ENCODE results near the gene C11orf68.
"Not testable (repeated sequence)": the region's sequence is repeated elsewhere in the genome, so short reads cannot be mapped to it uniquely, and the experiment has no call there.

Gene C11orf68

DNA sequence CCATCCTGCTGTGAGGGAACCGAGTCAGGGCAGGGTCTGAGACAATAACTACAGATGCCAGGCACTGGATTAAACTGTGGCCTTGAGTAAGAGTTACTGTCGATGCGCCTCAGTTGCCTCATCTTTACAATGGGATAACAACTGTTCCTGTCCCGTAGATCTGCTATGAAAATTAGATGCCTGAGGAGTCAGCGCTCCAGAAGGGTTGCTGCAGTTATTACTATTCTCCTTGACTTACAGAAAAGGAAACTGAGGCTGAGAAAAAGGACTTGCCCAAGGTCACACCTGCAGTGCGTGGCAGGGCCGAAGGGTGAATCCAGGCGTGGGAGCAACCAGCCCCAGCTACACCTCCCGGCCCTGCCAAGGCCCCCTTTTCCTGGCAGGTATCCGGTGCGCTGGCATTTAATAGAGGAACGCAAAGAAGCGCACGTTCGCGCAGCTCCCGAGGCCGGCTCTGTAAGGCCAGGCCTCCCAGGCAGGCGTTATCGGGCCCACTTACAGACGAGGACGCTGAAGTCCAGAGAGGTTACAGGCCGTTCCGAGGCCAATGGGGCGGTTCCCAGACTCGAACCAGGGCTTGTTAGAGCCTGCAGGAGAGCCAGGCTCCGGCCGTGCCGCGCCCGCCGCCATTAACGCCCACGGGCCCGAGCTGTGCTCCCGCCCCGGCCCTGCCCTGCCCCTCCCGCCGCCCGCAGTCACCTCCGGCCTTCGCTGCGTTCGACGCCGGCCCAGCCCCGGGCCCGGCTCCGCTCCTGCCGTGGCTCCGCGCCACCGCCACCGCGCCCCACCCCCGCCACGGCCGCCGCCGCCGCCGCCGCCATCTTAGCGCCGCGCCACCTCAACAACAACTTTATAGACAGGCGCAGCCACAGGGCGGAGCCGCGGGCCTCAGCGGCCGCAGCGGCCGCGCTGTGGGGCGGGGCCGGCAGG is at the start of gene C11orf68:
C11orf68 (minus strand) TSS at position 852 of the 930 bp plus-strand sequence; CDS start at position 821, 31 bp downstream.
- no peak for DNase-seq

DNA sequence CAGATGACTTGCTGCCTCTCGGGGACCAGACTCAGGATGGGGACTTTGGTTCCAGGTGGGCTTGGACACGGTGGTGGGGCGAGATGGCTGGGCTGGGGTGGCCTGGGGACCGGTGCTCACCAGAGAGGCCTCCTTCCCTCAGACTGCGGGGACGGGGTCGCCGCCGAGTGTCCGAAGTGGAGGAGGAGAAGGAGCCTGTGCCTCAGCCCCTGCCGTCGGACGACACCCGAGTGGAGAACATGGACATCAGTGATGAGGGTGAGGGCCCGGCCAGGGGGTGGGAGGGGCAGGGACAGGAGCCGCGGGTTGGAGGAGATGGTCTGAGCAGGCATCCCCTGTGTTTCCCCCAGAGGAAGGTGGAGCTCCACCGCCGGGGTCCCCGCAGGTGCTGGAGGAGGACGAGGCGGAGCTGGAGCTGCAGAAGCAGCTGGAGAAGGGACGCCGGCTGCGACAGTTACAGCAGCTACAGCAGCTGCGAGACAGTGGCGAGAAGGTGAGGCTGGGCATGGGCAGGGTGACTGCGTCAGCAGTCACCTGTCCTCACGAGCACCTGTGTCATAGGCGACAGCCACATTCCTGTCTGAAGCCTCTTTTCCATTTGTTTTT is 48.6 kb upstream of the C11orf68 start:
- DNase-seq, result no peak

DNA sequence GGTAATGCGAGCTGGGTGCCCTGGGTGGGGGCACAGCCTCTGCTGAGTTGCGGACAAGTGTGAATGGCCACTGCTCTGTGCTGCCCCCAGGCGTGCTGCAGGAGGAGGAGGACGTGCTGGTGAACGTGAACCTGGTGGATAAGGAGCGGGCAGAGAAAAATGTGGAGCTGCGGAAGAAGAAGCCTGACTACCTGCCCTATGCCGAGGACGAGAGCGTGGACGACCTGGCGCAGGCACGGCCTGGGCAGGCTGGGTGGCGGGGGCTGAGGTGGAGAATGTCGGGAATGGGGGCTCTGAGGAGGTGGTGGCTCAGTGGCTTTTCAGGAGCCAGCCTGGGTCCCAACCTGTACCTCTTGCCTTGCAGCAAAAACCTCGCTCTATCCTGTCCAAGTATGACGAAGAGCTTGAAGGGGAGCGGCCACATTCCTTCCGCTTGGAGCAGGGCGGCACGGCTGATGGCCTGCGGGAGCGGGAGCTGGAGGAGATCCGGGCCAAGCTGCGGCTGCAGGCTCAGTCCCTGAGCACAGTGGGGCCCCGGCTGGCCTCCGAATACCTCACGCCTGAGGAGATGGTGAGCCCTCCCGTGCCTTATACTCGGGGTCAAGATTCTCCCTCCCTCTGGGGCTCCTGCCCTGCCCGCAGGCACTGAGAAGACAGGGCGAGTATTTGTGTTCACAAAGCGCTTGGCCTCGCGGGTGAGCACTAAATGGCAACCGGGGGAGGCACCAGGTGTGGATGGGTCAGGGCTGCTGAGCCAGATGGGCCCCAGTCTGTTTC is 47.3 kb upstream of the C11orf68 start:
- no peak for DNase-seq

DNA sequence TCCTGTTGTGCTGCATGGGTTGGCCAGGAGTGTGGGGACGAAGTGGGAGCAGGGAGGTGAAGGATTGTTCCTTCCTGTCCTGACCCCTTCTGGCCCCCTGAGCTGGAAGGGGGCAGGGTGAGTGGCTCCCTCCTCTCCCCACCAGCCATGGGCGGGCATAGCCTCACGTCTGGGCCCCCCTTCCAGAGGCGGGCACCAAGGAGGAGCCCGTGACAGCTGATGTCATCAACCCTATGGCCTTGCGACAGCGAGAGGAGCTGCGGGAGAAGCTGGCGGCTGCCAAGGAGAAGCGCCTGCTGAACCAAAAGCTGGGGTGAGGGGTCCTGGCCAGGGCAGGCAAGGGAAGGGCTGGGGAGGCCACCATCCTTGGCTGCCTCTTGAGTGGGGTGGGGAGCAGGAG is 46.0 kb upstream of the C11orf68 start:
- no peak for DNase-seq

DNA sequence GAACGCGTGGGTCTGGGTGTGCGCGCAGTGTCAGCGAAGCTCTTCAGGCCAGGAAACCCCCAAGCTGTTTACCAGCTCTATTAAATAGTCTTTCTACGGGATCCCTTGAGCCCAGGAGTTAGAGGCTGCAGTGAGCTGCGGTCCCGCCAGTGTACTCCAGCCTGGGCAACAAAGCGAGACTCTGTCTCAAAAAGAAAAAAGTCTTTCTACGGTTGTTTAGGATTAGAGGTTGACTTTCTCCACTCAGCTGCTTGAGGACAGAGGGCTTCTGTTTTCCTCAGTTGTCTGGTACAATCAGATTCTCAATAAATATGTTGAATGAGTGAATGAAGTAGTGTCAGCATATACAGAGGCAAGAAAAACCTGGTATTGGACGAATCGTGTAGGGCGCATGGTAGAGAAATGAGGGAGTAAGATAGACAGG is 43.3 kb upstream of the C11orf68 start:
- DNase-seq, result no peak

DNA sequence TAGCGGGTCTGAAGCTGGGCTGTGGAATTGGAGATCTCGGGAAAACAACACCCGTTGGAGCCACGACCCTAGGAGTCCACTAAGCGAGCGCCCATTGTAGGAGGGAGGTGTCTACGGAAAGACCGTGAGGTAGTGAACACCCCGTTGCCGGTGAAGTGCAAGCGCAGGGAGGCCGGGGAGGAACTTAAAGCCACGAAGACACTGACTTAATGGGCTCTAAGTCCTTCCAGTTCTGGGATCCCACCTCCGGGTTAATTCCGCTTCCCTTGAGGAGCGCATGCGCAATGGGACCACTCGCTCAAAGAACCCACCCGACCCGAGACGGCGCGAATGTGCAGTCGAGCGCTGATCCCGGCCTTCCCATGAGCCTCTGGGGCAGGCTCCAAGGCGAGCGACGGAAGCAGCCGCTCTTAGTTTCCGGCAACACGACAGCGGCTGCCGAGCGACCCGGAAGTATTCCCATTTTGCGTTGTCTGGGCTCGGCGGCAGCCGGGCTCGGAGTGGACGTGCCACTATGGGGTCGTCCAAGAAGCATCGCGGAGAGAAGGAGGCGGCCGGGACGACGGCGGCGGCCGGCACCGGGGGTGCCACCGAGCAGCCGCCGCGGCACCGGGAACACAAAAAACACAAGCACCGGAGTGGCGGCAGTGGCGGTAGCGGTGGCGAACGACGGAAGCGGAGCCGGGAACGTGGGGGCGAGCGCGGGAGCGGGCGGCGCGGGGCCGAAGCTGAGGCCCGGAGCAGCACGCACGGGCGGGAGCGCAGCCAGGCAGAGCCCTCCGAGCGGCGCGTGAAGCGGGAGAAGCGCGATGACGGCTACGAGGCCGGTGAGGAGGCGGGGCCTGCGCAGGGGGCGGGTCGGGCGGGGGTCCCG is 42.6 kb upstream of the C11orf68 start, which contains the start of gene SART1:
SART1 (plus strand) TSS at position 468 of the 874 bp plus-strand sequence; CDS start at position 515, 47 bp downstream.
- DNase-seq, result peak; percentile 97

DNA sequence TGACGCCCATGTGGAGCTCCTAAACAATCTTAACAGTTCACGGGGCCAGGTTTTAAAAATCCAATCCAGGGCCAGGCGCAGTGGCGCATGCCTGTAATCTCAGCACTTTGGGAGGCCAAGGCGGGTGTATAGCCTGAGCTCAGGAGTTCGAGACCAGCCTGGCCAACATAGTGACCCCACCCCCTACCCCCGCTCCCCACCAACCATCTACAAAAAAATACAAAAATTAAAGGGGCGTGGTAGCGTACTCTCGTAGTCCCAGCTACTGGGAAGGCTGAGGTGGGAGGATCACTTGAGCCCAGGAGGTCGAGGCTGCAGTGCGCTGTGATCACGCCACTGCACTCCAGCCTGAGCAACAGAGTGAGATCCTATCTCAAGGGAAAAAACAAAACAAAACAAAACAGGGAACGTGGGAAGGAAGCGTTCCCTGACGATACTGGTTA is 42.0 kb upstream of the C11orf68 start:
- no peak for DNase-seq

DNA sequence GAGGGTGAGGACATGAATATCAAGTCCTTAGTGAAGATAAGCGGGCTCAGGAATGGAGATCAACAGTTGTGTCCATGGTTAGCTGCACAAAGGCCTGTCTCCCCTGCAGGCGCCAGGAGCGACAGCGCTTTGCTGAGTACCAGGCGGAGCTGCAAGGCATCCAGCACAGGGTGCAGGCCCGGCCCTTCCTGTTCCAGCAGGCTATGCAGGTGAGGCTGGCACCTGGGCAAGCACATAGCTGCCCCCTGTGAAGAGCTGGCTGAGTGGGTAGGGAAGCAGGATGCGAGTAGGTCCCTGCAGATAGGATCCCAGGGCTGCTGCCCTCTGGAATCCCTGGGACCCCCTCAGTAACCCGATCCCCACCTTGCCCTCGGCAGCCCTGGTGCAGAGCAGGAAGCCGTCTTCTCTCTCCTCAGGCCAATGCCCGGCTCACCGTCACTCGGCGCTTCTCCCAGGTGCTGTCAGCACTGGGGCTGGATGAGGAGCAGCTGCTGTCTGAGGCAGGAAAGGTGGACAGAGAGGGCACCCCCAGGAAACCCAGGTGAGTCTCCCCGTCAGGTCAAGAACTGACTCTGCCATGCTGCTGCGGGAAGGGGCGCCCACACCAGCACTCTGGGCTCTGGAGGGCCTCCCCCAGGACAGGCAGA is 40.0 kb upstream of the C11orf68 start:
- DNase-seq, result no peak

DNA sequence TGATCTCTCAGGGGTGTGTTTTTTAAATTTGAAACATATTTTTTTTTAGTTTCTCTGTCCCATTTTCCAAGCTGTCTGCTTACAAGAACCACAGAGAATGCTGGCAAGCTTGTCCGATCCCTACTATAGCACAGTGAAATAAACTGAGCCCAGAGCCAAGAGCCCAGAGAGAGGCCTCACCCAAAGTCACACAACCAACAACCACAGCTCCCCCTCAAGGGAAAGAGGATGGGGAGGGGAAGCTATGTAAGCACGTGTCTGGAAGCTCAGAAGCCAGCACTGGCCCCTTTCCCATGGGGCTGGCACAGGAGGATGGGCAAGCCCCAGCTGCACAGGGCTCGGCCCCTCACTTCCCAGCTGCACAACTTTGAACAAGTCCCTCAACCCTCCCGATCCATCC is 39.4 kb upstream of the C11orf68 start:
- DNase-seq, result no peak

DNA sequence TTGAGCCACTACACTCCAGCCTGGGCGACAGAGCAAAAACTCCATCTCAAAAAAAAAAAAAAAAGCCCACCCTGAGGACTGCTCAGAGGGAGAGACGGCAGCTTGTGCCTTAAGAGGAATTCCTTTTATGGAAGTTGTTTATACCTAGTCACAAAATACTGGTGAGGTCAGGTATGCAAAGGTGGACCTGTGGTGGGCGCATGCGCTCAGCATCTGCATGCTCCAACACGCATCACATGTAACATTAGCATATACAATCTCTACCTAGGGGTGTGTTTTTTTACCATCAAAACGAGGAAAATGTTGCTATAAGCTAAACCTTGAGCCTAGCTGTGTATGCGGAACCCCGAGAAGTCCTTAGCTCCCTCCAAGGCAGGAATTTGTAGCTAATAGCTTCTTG is 35.9 kb upstream of the C11orf68 start:
- DNase-seq, result no peak

DNA sequence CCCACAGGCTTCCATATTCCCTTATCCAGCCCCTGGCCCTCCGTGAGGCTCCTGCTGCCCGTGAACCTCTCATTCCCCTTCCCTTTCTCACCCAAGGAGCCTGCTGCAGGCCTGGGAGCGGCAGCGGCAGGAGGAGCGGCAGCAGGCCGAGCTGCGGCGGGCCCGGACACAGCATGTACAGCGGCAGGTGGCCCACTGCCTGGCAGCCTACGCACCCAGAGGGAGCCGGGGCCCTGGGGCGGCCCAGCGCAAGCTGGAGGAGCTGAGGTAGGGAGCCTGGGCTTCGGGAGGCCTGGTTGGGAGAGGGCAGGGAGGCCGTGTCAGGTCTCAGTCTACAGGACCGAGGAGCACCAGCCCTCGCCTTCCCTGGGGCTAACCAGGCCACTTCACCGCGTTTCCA is 34.6 kb upstream of the C11orf68 start:
- no peak for DNase-seq

DNA sequence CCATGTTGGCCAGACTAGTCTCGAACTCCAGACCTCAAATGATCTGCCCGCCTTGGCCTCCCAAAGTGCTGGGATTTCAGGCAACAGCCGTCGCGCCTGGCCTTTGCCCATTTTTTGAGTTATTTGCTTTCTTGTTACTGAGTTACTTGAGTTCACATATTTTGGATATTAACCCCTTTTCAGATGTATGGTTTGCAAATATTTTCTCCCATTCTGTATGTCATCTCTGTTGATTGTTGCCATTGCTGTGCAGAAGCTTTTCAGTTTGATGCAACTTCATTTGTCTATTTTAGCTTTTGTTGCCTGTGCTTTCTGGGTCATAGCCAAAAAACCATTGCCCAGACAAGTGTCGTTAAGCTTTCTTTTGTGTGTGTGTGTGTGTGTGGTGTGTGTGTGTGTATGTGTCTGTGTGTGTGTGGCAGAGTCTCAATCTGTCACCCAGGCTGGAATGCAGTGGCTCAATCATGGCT is 33.2 kb upstream of the C11orf68 start:
- no peak for DNase-seq

DNA sequence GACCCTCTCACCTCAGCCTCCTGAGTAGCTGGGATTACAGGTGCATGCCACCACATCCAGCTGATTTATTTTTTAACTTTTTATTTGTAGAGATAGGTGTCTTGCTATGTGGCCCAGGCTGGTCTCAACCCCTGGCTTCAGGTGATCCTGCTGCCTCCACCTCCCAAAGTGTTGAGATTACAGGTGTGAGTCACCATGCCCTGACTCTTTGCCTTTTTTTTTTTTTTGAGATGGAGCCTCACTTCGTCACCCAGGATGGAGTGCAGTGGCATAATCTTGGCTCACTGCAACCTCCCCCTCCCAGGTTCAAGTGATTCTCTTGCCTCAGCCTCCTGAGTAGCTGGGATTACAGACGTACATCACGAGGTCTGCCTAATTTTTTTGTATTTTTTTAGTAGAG is 32.8 kb upstream of the C11orf68 start:
- DNase-seq, result not testable (repeated sequence)

DNA sequence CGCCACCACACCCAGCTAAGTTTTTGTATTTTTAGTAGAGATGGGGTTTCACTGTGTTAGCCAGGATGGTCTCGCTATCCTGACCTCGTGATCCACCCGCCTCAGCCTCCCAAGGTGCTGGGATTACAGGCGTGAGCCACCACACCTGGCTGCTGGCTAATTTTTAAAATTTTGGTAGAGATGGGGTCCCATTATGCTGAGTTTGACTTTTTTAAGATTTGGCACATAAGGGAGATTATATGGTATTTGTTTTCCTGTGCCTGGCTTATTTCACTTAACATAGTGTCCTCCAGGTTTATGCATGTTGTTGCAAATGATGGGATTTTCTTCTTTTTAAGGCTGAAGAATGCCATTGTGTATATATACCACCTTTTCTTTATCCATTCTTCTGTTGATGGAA is 31.8 kb upstream of the C11orf68 start:
- DNase-seq, result not testable (repeated sequence)

DNA sequence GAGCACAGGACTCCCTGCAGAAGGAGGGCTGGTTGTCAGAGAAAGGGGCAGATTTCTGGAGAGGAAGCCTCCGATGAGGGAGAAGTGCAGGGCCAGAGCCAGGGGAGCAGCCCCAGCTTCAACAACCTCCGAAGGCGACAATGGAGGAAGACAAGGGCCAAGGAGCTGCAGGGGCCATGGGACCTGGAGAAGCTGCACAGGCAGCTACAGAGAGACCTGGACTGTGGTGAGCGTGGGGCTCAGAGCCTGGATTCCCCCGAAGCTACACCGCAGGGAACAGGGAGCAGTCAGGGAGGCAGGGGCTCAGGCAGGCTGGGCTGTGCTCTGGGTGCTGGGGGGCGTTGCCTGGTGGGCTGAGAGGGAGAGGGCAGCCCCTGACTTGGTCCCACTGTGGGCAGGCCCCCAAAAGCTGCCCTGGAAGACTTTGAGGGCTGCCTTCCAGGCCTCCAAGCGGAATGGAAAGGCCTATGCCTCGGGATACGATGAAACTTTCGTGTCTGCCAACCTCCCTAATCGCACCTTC is 28.8 kb upstream of the C11orf68 start:
- no peak for DNase-seq

DNA sequence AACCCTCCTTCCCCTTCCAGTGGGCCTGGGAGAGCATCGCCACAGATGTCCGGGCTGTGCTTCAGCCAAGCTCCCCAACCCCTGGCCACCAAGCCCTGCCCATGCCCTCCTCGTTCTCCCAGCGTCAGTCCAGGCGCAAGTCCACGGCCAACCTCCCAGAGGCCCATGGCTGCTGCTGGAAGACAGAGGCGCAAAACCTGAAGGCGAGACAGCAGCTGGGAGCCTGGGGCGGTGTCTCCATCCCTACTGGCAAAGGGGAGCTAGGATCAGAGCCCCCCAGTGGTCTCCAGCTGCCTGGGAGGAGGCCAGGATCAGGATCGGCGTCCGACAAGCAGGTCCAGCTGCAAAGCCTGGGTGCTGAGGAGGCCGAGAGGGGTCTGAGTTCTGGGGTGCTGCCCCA is 28.3 kb upstream of the C11orf68 start:
- no peak for DNase-seq

DNA sequence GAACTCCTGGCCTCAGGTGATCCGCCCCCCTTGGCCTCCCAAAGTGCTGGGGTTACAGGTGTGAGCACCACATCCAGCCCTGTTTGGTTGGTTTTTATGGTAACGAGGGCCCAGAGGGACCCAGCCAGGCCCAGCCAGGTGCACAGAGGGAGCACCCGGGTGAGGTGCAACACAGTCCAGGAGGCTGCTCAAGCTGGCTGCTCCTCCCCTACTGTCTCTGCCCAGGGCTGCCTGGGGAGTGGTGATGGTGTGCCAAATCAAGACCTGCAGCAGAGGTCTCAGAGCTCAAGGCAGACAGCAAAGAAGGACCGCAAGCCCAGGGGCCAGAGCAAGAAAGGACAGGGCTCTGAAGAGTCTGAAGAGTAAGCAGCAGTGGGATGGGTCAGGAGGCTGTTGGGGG is 27.8 kb upstream of the C11orf68 start:
- DNase-seq, result no peak

DNA sequence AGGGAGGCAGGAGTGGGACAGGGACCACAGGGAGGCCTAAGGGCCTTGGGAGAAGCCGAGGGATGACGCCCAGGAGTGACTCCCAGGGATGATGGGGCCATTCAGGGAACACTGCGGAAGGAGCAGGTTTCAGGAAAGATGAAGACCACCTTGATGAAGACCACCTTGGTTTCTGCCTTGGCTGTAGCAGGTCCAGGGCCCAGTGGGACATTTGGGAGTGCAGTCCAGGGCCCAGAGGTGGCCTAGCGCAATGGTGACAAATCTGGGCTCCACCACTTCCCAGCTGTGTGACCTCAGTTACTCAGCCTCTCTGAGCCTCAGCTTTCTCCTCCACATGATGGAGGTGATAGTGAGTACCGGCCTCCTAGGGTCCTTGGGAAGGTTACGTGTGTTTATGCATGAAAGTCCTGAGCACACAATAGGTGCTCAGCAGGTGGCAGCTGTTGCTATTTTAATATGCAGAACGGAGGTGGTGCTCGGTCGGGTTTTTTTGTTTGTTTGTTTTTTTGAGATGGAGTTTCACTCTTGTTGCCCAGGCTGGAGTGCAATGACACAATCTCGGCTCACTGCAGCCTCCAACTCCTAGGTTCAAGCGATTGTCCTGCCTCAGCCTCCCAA is 27.2 kb upstream of the C11orf68 start:
- no peak for DNase-seq

DNA sequence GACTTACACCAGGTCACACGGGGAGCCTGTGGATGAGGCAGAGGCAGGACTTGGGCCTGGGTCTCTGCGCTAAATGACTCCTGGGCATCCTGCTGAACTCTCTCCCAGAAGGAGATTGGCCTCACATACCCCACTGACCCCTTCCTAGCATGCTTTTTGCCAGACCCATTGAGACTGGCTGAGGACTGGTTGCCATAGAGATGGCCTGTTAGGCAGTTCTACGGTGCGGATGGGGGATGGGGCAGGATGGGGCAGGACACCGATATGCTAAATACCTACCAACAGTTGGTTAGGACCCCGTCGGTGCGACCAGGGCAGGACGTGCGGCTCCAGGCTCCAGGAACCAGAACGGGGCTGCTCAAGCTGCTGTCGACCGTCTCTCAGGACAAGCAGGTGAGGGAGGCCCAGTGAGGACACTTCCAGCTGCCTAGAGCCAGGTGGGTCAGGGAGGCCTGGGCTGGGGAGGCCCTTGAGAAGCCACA is 26.6 kb upstream of the C11orf68 start, which contains the start of gene TSGA10IP:
TSGA10IP (plus strand) TSS at position 51 of the 482 bp plus-strand sequence; CDS start at position 247, 196 bp downstream.
- no peak for DNase-seq

DNA sequence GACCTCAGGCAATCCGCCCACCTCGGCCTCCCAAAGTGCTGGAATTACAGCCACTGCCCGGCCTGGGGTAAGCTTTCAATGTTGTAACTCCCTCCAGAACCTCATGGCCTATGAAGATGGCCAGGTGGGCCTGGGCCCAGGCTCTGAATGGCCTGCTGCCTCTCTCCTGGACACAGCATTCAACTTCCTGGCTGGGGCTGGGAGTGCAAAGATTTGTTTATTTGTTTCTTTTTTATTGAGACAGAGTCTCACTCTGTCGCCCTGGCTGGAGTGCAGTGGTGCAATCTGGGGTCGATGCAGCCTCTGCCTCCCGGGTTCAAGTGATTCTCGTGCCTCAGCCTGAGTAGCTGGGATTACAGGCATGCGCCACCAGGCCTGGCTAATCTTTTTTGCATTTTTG is 25.9 kb upstream of the C11orf68 start:
- no peak for DNase-seq

DNA sequence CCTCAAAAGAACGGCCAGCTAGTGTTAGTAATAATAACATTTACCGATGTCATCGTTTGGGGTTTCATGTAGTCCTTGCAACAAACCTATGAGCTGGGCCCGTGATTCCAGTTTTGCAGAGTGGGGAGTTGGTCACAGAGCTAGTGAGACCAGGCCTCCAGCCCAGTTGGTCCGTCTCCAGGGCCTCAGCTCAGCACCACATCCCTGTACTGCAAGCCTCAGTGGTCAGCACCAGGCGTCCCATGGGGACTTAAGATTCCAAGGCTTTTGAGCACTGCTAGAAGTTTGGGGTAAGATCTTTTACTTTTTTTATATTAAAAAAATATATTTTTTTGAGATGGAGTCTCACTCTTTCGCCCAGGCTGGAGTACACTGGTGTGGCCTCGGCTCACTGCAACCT is 25.3 kb upstream of the C11orf68 start:
- DNase-seq, result no peak

Data from activated CD8-positive, alpha-beta memory T cell treated with anti-CD3 and anti-CD28 coated beads, Interleukin-2, amount 50 U/mL, for 48 hours (primary cell).